ENCODE data around the gene GMPS. TPM values are rescaled to one million over a fixed set of nuclear protein-coding genes. Genes with fewer than 3 reads are reported as not detected.

The GMPS gene
- total and polyA plus RNA-seq, 2 donors (not counting 3 experiments of a cell fraction or from before 2014, with no cell fraction given): 18.7 to 67.5 TPM

- TF ChIP-seq EZH2 (IDR thresholded peaks at IDR 0.05; ENCODE audit: borderline replicate concordance, low read depth, low read length, severe bottlenecking) (no peak), POLR2A (IDR thresholded peaks at IDR 0.05; ENCODE audit: low read depth, low read length) (no peak), GATA2 (IDR thresholded peaks at IDR 0.05; ENCODE audit: insufficient read depth, insufficient read length, low read depth, low read length) (no peak), CTCF (IDR thresholded peaks at IDR 0.05; ENCODE audit: extremely low read depth in 1 of 2, insufficient read depth in 1 of 2, low read depth in 1 of 2, low read length in 2 of 2) (no peak), FOS (IDR thresholded peaks at IDR 0.05; ENCODE audit: borderline replicate concordance, insufficient read depth, low read length) (no peak)
- no peaks in the 10 kb centered on the region for H3K9me3 ChIP-seq (replicated peaks; ENCODE audit: control insufficient read depth, insufficient read depth, low read length)
- H3K4me2 ChIP-seq (ENCODE audit: insufficient read depth, low read length): no peak overlapping the region
- BruUV-seq (replicated peaks): no TSS peak
- H3K9me1 ChIP-seq (replicated peaks; ENCODE audit: control insufficient read depth, extremely low read depth, insufficient read depth, low read length): no peaks in the 10 kb centered on the region
- H3K4me1 ChIP-seq (ENCODE audit: control insufficient read depth, extremely low read depth, insufficient read depth, low read length): peaks cover 2% of the 10 kb centered on the region
- dilution Hi-C loops (cut with MboI; ENCODE audit: extremely low pct_ligation_motif_present, low sequenced_read_pairs): no loop called here
- H4K20me1 ChIP-seq (replicated peaks; ENCODE audit: control insufficient read depth, extremely low read depth, insufficient read depth, low read length): no peaks in the 10 kb centered on the region
- intact Hi-C loops (cut with micrococcal nuclease): no loop called here
- H3K4me3 ChIP-seq (replicated peaks in 1 of 3; ENCODE audit: insufficient read depth in 1 of 3, low read depth in 1 of 3, low read length in 3 of 3): no peak overlapping the region
- ChIA-PET POLR2A (interaction anchor here (0.6 kb wide), 1 partner anchor 24 kb away, joined by 3 read pairs; no protein-coding TSS in a partner anchor), CTCF (interaction anchor here (0.6 to 1.2 kb wide), 2 partner anchors 10 to 142 kb away, joined by 3 read pairs; partner anchors contain the start of gene C3orf33)
- H3K9ac ChIP-seq (replicated peaks; ENCODE audit: extremely low read depth, insufficient read depth, low read length): no peak overlapping the region
- FAIRE-seq (no peak), DNase-seq (ENCODE audit: low read depth, low spot score) (no peak)
- no peaks in the 10 kb centered on the region for H3K79me2 ChIP-seq (ENCODE audit: control insufficient read depth, insufficient read depth, low read length)
- H3K27me3 ChIP-seq (ENCODE audit: control insufficient read depth in 2 of 2, insufficient read depth in 2 of 2, low read length in 2 of 2): no peaks in the 10 kb centered on the region
- H2AFZ ChIP-seq (ENCODE audit: low read depth, low read length): no peak overlapping the region
- no peaks in the 10 kb centered on the region for H3K36me3 ChIP-seq (ENCODE audit: control insufficient read depth in 2 of 2, extremely low read depth in 1 of 2, insufficient read depth in 2 of 2, low read length in 2 of 2)
- H3K27ac ChIP-seq (ENCODE audit: insufficient read depth, low read depth, low read length): no peak overlapping the region
These were observed 78.0 kb downstream of the GMPS start for GRCh38 chr3:155948476-155948875.
